Liver (tissue), 9 donors: Measurements from ENCODE around the gene SERPINI2. TPM values are rescaled to one million over a fixed set of nuclear protein-coding genes. Genes with fewer than 3 reads are reported as not detected.

Source experiments
- DNase-seq: peaks from one replicate; pipeline ENCODE4 v3.0.0-alpha.2; 2017; ENCODE audit warnings: low spot score
- H3K27ac ChIP-seq, 2 donors: one replicate each; pipeline ENCODE4 v1.7.0; 2013; ENCODE audit warnings: inconsistent platforms in 2 of 2, low read length in 2 of 2, control low read depth in 1 of 2, low read depth in 1 of 2, mild to moderate bottlenecking in 1 of 2
- H3K27me3 ChIP-seq, 4 donors: one replicate each; pipeline versions ENCODE4 v1.6.1 to v1.7.0; 2013; ENCODE audit warnings: low read length in 3 of 4, inconsistent platforms in 1 of 4, mild to moderate bottlenecking in 1 of 4, moderate library complexity in 1 of 4; ENCODE audit not compliant: control insufficient read depth in 4 of 4, insufficient read depth in 4 of 4
- H3K36me3 ChIP-seq, 4 donors: one replicate each; pipeline versions ENCODE4 v1.6.1 to v1.7.0; 2013; ENCODE audit warnings: low read length in 3 of 4, mild to moderate bottlenecking in 3 of 4, low read depth in 1 of 4, moderate library complexity in 1 of 4; ENCODE audit not compliant: control insufficient read depth in 4 of 4, insufficient read depth in 3 of 4
- H3K4me1 ChIP-seq, 4 donors: one replicate each; pipeline versions ENCODE4 v1.6.1 to v1.7.0; 2013; ENCODE audit warnings: low read length in 3 of 4, mild to moderate bottlenecking in 3 of 4, moderate library complexity in 1 of 4; ENCODE audit not compliant: control insufficient read depth in 4 of 4, insufficient read depth in 4 of 4
- H3K4me3 ChIP-seq, 3 donors: one replicate each; pipeline versions ENCODE4 v1.6.1 to v1.7.0; 2013; ENCODE audit warnings: low read length in 3 of 3, control low read depth in 1 of 3, low read depth in 1 of 3, mild to moderate bottlenecking in 1 of 3
- H3K9ac ChIP-seq, 2 donors: one replicate each; pipeline ENCODE4 v1.7.0; 2013; ENCODE audit warnings: low read length in 2 of 2, mild to moderate bottlenecking in 2 of 2, moderate library complexity in 2 of 2, control low read depth in 1 of 2, low read depth in 1 of 2
- H3K9me3 ChIP-seq, 4 donors: one replicate each; pipeline versions ENCODE4 v1.6.1 to v1.7.0; 2013; ENCODE audit warnings: low read length in 3 of 4; ENCODE audit not compliant: control insufficient read depth in 4 of 4
- FOXA2 ChIP-seq: IDR thresholded peaks from 2 replicates; pipeline ENCODE4 v1.6.1; 2016; ENCODE audit warnings: antibody characterized with exemption
- HNF4A ChIP-seq, 2 donors: conservative IDR thresholded peaks; 2 replicates each; pipeline ENCODE4 v1.6.1; 2016; ENCODE audit warnings: antibody characterized with exemption in 2 of 2, mild to moderate bottlenecking in 2 of 2
- HNF4G ChIP-seq: IDR thresholded peaks from 2 replicates; pipeline ENCODE4 v1.6.1; 2016; ENCODE audit warnings: antibody characterized with exemption
- NR2F2 ChIP-seq: IDR thresholded peaks from 2 replicates; pipeline ENCODE4 v1.6.1; 2016; ENCODE audit warnings: antibody characterized with exemption
- RAD21 ChIP-seq, 2 donors: IDR thresholded peaks; 2 replicates each; pipeline ENCODE4 v1.6.1; 2016; ENCODE audit warnings: antibody characterized with exemption in 2 of 2, mild to moderate bottlenecking in 2 of 2
- RXRA ChIP-seq, 2 donors: IDR thresholded peaks; 2 replicates each; pipeline ENCODE4 v1.6.1; 2017 to 2018; ENCODE audit warnings: antibody characterized with exemption in 2 of 2, mild to moderate bottlenecking in 1 of 2
- SP1 ChIP-seq: IDR thresholded peaks from 2 replicates; pipeline ENCODE4 v1.6.1; 2018; ENCODE audit warnings: antibody characterized with exemption, mild to moderate bottlenecking
- TAF1 ChIP-seq: conservative IDR thresholded peaks from 2 replicates; pipeline ENCODE4 v1.6.1; 2016; ENCODE audit warnings: antibody characterized with exemption, mild to moderate bottlenecking
- YY1 ChIP-seq: IDR thresholded peaks from 2 replicates; pipeline ENCODE4 v1.6.1; 2016; ENCODE audit warnings: antibody characterized with exemption, mild to moderate bottlenecking
- WGBS: extraction: QIAGEN DNeasy Blood & Tissue Kit; methylation state at CpG from one replicate; pipeline ENCODE4 v1.1.7; 2013; 5-methylcytosine and 5-hydroxymethylcytosine counted together
- polyA plus RNA-seq, 2 donors: library from polyadenylated mRNA; stranded (reverse) in 1 of 2; unstranded in 1 of 2; fragments of 200-250 nt in 1 of 2; fragments of >200 nt in 1 of 2; fragmentation: Nextera tagmentation in 1 of 2; extraction: Ambion mirVana in 1 of 2; gene quantifications; one replicate each; pipeline versions ENCODE4 v1.2.1 to v1.2.3, GENCODE V29; 2013 to 2015
- total RNA-seq, 2 donors: library from RNA; depleted of rRNA; stranded (reverse); fragments of >200 nt; gene quantifications; one replicate each; pipeline ENCODE4 v1.2.3, GENCODE V29; 2014
- TF ChIP-seq, protein P1 (sequence below): fragments of 150-350 bp; IDR thresholded peaks from 2 replicates; pipeline ENCODE4 v1.5.1; 2017; ENCODE audit warnings: improper control_type of control experiment, low read depth, low read length; ENCODE audit not compliant: missing input control
- TF ChIP-seq, protein P2 (sequence below): IDR thresholded peaks from 2 replicates; pipeline ENCODE4 v1.6.1; 2016; ENCODE audit warnings: antibody characterized with exemption, mild to moderate bottlenecking
- TF ChIP-seq, protein P3 (sequence below): IDR thresholded peaks from 2 replicates; pipeline ENCODE4 v1.6.1; 2016; ENCODE audit warnings: antibody characterized with exemption
- TF ChIP-seq, protein P4 (sequence below): IDR thresholded peaks from 2 replicates; pipeline ENCODE4 v1.6.1; 2016; ENCODE audit warnings: antibody characterized with exemption
- donor health status: healthy.
- donor health status: healthy.
- donor health status: healthy.
- donor health status: healthy.
- donor health status: healthy.

The SERPINI2 gene
- total and polyA plus RNA-seq, 4 donors: not detected

DNA sequence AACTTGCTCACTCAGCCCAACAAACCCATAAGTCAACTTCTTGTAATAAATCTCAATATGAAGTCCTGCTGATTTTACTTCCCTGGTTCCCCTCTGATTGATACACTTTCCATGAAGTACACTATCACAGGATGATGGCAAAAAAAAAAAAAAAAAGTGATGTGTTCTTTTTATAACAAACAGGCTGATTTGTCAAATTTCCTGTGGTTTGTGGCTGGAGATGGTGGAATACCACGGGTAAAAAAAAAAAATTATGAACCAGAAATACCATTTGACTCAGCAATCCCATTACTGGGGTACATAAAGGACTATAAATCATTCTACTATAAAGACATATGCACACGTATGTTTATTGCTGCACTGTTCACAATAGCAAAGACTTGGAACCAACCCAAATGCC lies 10.7 kb upstream of the SERPINI2 start:
- no peaks in the 10 kb centered on the region for H3K36me3 ChIP-seq
- H3K4me1 ChIP-seq: no peaks in the 10 kb centered on the region
- no peaks in the 10 kb centered on the region for H3K27me3 ChIP-seq
- WGBS: 74% methylated on average over 2 of the region's 2 CpGs
- no peaks in the 10 kb centered on the region for H3K9me3 ChIP-seq
- no peak for DNase-seq
- no peak overlapping the region for H3K27ac ChIP-seq
- TF ChIP-seq YY1 (no peak), NR2F2 (no peak), RAD21 (IDR thresholded peaks at IDR 0.05) (no peak), TAF1 (no peak), RXRA (IDR thresholded peaks at IDR 0.05) (no peak)
- TF ChIP-seq, protein P1, sequence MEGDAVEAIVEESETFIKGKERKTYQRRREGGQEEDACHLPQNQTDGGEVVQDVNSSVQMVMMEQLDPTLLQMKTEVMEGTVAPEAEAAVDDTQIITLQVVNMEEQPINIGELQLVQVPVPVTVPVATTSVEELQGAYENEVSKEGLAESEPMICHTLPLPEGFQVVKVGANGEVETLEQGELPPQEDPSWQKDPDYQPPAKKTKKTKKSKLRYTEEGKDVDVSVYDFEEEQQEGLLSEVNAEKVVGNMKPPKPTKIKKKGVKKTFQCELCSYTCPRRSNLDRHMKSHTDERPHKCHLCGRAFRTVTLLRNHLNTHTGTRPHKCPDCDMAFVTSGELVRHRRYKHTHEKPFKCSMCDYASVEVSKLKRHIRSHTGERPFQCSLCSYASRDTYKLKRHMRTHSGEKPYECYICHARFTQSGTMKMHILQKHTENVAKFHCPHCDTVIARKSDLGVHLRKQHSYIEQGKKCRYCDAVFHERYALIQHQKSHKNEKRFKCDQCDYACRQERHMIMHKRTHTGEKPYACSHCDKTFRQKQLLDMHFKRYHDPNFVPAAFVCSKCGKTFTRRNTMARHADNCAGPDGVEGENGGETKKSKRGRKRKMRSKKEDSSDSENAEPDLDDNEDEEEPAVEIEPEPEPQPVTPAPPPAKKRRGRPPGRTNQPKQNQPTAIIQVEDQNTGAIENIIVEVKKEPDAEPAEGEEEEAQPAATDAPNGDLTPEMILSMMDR: no peak
- TF ChIP-seq, protein P2, sequence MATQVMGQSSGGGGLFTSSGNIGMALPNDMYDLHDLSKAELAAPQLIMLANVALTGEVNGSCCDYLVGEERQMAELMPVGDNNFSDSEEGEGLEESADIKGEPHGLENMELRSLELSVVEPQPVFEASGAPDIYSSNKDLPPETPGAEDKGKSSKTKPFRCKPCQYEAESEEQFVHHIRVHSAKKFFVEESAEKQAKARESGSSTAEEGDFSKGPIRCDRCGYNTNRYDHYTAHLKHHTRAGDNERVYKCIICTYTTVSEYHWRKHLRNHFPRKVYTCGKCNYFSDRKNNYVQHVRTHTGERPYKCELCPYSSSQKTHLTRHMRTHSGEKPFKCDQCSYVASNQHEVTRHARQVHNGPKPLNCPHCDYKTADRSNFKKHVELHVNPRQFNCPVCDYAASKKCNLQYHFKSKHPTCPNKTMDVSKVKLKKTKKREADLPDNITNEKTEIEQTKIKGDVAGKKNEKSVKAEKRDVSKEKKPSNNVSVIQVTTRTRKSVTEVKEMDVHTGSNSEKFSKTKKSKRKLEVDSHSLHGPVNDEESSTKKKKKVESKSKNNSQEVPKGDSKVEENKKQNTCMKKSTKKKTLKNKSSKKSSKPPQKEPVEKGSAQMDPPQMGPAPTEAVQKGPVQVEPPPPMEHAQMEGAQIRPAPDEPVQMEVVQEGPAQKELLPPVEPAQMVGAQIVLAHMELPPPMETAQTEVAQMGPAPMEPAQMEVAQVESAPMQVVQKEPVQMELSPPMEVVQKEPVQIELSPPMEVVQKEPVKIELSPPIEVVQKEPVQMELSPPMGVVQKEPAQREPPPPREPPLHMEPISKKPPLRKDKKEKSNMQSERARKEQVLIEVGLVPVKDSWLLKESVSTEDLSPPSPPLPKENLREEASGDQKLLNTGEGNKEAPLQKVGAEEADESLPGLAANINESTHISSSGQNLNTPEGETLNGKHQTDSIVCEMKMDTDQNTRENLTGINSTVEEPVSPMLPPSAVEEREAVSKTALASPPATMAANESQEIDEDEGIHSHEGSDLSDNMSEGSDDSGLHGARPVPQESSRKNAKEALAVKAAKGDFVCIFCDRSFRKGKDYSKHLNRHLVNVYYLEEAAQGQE: no peak
- no peak overlapping the region for H3K9ac ChIP-seq
- no peak overlapping the region for H3K4me3 ChIP-seq

DNA sequence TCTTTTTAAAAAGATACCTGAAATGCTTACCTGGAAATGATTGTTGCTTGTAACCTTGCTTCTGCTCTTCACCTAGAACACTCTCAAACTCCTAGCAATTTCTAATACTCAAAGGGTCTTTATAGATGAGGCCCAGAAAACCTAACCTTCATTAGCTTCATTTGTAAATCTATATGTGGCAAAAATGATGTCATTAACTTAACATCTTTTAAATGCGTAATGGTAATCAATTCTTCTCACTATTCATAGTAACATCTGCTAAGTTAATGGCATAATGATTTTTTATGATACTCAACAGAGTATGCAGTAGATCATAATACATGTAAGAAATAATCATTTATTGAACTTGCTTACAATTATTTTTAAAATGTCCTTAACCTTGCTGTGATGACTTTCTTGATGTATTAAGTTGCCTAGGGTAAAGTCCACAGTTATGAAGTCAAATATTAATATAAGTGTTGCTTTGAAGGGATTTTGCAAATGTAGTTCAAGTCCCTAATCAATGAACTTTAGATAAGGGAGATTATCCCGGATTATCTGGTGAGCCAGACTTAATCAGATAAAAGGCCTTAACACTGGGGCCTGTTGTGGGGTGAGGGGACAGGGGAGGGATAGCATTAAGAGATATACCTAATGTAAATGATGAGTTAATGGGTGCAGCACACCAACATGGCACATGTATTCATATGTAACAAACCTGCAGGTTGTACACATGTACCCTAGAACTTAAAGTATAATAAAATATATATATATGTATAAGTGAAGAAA lies 10.1 kb upstream of the SERPINI2 start:
- DNase-seq: no peak
- Histone ChIP-seq H3K4me1 (no peaks in the 10 kb centered on the region), H3K4me3 (no peak overlapping the region), H3K27ac (no peak overlapping the region), H3K9ac (no peak overlapping the region), H3K36me3 (no peaks in the 10 kb centered on the region), H3K9me3 (no peaks in the 10 kb centered on the region), H3K27me3 (no peaks in the 10 kb centered on the region)
- WGBS: 82% methylated on average over 2 of the region's 2 CpGs
- TF ChIP-seq, protein P3, sequence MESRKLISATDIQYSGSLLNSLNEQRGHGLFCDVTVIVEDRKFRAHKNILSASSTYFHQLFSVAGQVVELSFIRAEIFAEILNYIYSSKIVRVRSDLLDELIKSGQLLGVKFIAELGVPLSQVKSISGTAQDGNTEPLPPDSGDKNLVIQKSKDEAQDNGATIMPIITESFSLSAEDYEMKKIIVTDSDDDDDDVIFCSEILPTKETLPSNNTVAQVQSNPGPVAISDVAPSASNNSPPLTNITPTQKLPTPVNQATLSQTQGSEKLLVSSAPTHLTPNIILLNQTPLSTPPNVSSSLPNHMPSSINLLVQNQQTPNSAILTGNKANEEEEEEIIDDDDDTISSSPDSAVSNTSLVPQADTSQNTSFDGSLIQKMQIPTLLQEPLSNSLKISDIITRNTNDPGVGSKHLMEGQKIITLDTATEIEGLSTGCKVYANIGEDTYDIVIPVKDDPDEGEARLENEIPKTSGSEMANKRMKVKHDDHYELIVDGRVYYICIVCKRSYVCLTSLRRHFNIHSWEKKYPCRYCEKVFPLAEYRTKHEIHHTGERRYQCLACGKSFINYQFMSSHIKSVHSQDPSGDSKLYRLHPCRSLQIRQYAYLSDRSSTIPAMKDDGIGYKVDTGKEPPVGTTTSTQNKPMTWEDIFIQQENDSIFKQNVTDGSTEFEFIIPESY: no peak
- TF ChIP-seq HNF4G: no peak
- no peak for TF ChIP-seq HNF4A (conservative IDR thresholded peaks at IDR 0.05)
- no peak for TF ChIP-seq FOXA2
- TF ChIP-seq SP1: no peak
- TF ChIP-seq, protein P4, sequence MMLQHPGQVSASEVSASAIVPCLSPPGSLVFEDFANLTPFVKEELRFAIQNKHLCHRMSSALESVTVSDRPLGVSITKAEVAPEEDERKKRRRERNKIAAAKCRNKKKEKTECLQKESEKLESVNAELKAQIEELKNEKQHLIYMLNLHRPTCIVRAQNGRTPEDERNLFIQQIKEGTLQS: no peak
